ENCODE results near the gene ASXL2.

GRCh38 chr2:25728559-25728958, 149.7 kb downstream of the ASXL2 start:
- TF ChIP-seq BHLHE40 (IDR thresholded peaks at IDR 0.05; ENCODE audit: borderline replicate concordance) (no peak), ZNF384 (IDR thresholded peaks at IDR 0.05) (no peak), LEF1 (IDR thresholded peaks at IDR 0.05; ENCODE audit: borderline replicate concordance) (no peak), PKNOX1 (IDR thresholded peaks at IDR 0.05) (no peak)
